Endodermal cell (in vitro differentiated cells): ENCODE results near the gene MAP3K21. TPM values are rescaled to one million over a fixed set of nuclear protein-coding genes. Genes with fewer than 3 reads are reported as not detected.

Source experiments
- DNase-seq: peaks from one replicate; pipeline ENCODE4 v3.0.0-alpha.2; 2017
- H3K27ac ChIP-seq: 2 replicates; pipeline ENCODE4 v1.5.1; 2013; ENCODE audit warnings: mild to moderate bottlenecking, low read depth, low read length, moderate library complexity
- H3K27me3 ChIP-seq: 2 replicates; pipeline ENCODE4 v1.6.1; 2013; ENCODE audit warnings: mild to moderate bottlenecking, low read length, moderate library complexity; ENCODE audit not compliant: insufficient read depth, control insufficient read depth, poor library complexity, severe bottlenecking
- H3K36me3 ChIP-seq: 2 replicates; pipeline ENCODE4 v1.7.0; 2013; ENCODE audit warnings: mild to moderate bottlenecking, low read length, moderate library complexity; ENCODE audit not compliant: control insufficient read depth, insufficient read depth
- H3K4me1 ChIP-seq: one replicate; pipeline ENCODE4 v1.7.0; 2013; ENCODE audit warnings: low read length; ENCODE audit not compliant: control insufficient read depth, insufficient read depth
- H3K4me3 ChIP-seq: 2 replicates; pipeline ENCODE4 v1.5.1; 2013; ENCODE audit warnings: mild to moderate bottlenecking, low read length, moderate library complexity
- H3K9ac ChIP-seq: 2 replicates; pipeline ENCODE4 v1.6.1; 2013; ENCODE audit warnings: mild to moderate bottlenecking, low read length, moderate library complexity; ENCODE audit not compliant: poor library complexity, severe bottlenecking; ENCODE audit errors: extremely low read depth
- H3K9me3 ChIP-seq: 2 replicates; pipeline ENCODE4 v1.6.1; 2013; ENCODE audit warnings: mild to moderate bottlenecking, low read length, moderate library complexity; ENCODE audit not compliant: control insufficient read depth
- H3K27ac Mint-ChIP-seq: 2 replicates; pipeline ENCODE4 v1.8.0; 2020; ENCODE audit warnings: mixed read lengths
- H3K27me3 Mint-ChIP-seq: 2 replicates; pipeline ENCODE4 v1.8.0; 2021; ENCODE audit warnings: mild to moderate bottlenecking, mixed read lengths; ENCODE audit not compliant: insufficient read depth
- H3K36me3 Mint-ChIP-seq: 2 replicates; pipeline ENCODE4 v1.8.0; 2020; ENCODE audit warnings: low read depth, mixed read lengths
- H3K4me1 Mint-ChIP-seq: 2 replicates; pipeline ENCODE4 v1.8.0; 2020; ENCODE audit warnings: mixed read lengths
- H3K4me3 Mint-ChIP-seq: 2 replicates; pipeline ENCODE4 v1.8.0; 2020; ENCODE audit warnings: mild to moderate bottlenecking, moderate library complexity, mixed read lengths
- H3K9me3 Mint-ChIP-seq: 2 replicates; pipeline ENCODE4 v1.8.0; 2020; ENCODE audit warnings: mild to moderate bottlenecking, mixed read lengths
- CTCF ChIP-seq: fragments of 200-600 bp; sonication (generic); conservative IDR thresholded peaks from 2 replicates; pipeline ENCODE4 v1.5.0; 2021; ENCODE audit warnings: antibody characterized with exemption, mild to moderate bottlenecking
- WGBS, 2 experiments: methylation state at CpG; one replicate each; pipeline versions ENCODE4 v1.1.5 to v1.1.7; 2013; ENCODE audit warnings: missing lambda C conversion rate in 2 of 2, mixed read lengths in 1 of 2; ENCODE audit not compliant: insufficient coverage in 1 of 2, insufficient read length in 1 of 2; 5-methylcytosine and 5-hydroxymethylcytosine counted together
- total RNA-seq, 2 donors: library from RNA; stranded (reverse); fragmentation: NEBNext Ultra II Directional in 1 of 2; extraction: Animal tissue kit (Norgen Biotek cat#: 25700) in 1 of 2; gene quantifications; 2 replicates in 1 of 2; 3 replicates in 1 of 2; pipeline ENCODE4 v1.2.1, GENCODE V29; 2021

Gene MAP3K21
- total RNA-seq, 2 donors from 2014 or later: 9.4 to 14.6 TPM

- H3K9me3 ChIP-seq: peaks cover 12% of the 10 kb centered on the region
- WGBS, 2 experiments: 92 to 100% methylated on average over 1 of the region's 1 CpG
- no peak overlapping the region for H3K27ac ChIP-seq
- DNase-seq: no peak
- H3K36me3 ChIP-seq: no peaks in the 10 kb centered on the region
- H3K9ac ChIP-seq: no peak overlapping the region
- H3K4me3 Mint-ChIP-seq: no peak overlapping the region
- no peak overlapping the region for H3K4me3 ChIP-seq
- no peaks in the 10 kb centered on the region for H3K27me3 ChIP-seq
- H3K27me3 Mint-ChIP-seq: no peaks in the 10 kb centered on the region
- no peak for TF ChIP-seq CTCF
- H3K4me1 ChIP-seq: peaks cover 4% of the 10 kb centered on the region
- peaks cover 14% of the 10 kb centered on the region for H3K9me3 Mint-ChIP-seq
- no peaks in the 10 kb centered on the region for H3K36me3 Mint-ChIP-seq
- no peak overlapping the region for H3K27ac Mint-ChIP-seq
- peaks cover under 1% of the 10 kb centered on the region for H3K4me1 Mint-ChIP-seq
Observed at GRCh38 chr1:233432916-233433315, 105.4 kb downstream of the MAP3K21 start.

- H3K9me3 Mint-ChIP-seq: peaks cover 14% of the 10 kb centered on the region
- H3K4me3 ChIP-seq: peak overlapping the region; percentile 31
- 89 to 95% methylated on average over 4 of the region's 4 CpGs for WGBS, 2 experiments
- H3K4me1 ChIP-seq: no peaks in the 10 kb centered on the region
- H3K4me1 Mint-ChIP-seq: no peaks in the 10 kb centered on the region
- TF ChIP-seq CTCF: no peak
- H3K27ac Mint-ChIP-seq: no peak overlapping the region
- no peak for DNase-seq
- H3K4me3 Mint-ChIP-seq: no peak overlapping the region
- no peaks in the 10 kb centered on the region for H3K36me3 Mint-ChIP-seq
- H3K27ac ChIP-seq: no peak overlapping the region
- no peaks in the 10 kb centered on the region for H3K27me3 Mint-ChIP-seq
- H3K36me3 ChIP-seq: no peaks in the 10 kb centered on the region
- H3K27me3 ChIP-seq: no peaks in the 10 kb centered on the region
- H3K9me3 ChIP-seq: peaks cover 12% of the 10 kb centered on the region
- no peak overlapping the region for H3K9ac ChIP-seq
Observed at GRCh38 chr1:233433436-233434210, 106.1 kb downstream of the MAP3K21 start.

Other genes with a start within 250 kb of the MAP3K21 start
- gene PCNX2, start 32.0 kb upstream of the MAP3K21 start, total RNA-seq: 10 to 100 TPM; 23.9 to 39.1 TPM